HG03571 (cell line): Measurements from ENCODE around the gene ITGAX.
"Not testable (repeated sequence)": the region's sequence is repeated elsewhere in the genome, so short reads cannot be mapped to it uniquely, and the experiment has no call there.

Experiments used
- ATAC-seq: cut with Tn5 transposase; IDR thresholded peaks from one replicate; pipeline ENCODE4 v1.9.1; 2021; ENCODE audit not compliant: unreplicated experiment

ITGAX gene

DNA sequence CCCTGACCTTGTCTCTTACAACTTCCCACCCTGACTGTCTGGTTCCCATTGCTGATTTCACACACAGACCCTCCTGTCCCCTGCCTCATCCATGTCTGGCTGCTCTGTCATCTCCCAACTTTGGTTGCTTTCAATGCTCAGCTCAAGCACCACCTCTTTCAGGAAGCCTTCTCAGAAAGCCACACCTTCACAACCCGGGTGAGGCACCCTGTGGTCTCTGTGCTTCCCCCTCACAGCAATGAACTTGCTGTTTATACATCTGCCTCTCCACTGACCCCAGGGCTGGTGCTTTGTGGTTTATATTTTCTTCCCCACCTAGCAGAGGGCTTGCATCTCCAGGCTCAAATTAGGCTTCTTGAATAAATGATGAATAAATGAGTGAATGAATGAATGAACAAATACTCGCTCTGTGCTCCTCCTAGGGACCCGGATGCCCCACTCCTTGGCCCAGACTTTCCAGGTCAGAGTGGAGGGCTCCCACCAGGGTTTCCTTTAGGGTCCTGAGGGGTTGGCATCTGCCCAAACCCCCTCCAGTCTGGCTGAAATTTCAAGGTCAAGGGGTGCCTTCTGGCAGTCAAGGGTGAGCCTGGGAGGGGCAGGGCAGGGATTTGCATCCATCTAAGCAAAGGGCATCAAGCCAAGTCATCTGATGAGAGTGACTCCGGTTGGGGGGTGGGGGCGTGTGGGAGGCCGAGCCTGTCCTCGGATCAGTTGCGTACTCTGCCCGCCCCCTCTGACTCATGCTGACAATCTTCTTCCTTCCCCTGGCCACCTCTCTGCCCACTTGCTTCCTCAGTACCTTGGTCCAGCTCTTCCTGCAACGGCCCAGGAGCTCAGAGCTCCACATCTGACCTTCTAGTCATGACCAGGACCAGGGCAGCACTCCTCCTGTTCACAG is at the start of gene ITGAX:
Gene ITGAX (plus strand): TSS at position 783 of the 898 bp plus-strand sequence. CDS start 79 bp downstream, at position 862.
- peak; percentile 65 for ATAC-seq

DNA sequence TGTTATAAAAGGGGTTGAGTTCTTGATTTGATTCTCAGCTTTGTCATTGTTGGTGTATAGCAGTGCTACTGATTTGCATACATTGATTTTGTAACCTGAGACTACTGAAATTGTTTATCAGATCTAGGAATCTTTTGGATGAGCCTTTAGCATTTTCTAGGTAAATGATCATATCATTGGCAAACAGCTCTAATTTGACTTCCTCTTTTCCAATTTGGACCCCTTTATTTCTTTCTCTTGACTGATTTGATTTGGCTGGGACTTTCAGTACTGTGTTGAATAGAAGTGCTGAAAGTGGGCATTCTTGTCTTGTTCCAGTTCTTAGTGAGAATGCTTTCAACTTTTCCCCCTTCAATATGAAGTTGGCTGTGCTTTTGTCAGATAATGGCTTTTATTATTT is 49.8 kb upstream of the ITGAX start:
- no peak for ATAC-seq

DNA sequence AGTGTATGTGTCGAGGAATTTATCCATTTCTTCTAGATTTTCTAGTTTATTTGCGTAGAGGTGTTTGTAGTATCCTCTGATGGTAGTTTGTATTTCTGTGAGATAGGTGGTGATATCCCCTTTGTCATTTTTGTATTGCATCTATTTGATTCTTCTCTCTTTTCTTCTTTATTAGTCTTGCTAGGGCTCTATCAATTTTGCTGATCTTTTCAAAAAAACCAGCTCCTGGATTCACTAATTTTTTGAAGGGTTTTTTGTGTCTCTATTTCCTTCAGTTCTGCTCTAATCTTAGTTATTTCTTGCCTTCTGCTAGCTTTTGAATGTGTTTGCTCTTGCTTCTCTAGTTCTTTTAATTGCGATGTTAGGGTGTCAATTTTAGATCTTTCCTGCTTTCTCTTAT is 46.6 kb upstream of the ITGAX start:
- ATAC-seq = not testable (repeated sequence)

DNA sequence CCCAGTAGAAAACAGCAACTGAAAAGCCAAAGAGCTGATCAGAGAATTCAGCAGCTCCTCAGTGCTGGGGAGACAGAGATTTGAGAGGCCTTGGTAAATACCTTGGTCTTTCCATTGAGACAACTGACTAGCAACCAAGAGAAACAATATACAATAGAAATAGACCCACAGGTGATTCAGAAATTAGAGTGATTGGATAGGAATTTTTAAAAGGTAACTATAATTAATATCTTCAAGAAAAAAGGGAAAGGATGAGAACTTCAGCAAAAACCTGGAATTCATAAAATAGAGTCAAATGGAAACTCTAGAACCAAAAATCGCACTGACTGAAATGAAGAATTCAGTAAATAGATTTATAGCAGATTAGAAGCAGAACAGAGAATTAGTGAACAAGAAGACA is 32.5 kb upstream of the ITGAX start:
- ATAC-seq = no peak

DNA sequence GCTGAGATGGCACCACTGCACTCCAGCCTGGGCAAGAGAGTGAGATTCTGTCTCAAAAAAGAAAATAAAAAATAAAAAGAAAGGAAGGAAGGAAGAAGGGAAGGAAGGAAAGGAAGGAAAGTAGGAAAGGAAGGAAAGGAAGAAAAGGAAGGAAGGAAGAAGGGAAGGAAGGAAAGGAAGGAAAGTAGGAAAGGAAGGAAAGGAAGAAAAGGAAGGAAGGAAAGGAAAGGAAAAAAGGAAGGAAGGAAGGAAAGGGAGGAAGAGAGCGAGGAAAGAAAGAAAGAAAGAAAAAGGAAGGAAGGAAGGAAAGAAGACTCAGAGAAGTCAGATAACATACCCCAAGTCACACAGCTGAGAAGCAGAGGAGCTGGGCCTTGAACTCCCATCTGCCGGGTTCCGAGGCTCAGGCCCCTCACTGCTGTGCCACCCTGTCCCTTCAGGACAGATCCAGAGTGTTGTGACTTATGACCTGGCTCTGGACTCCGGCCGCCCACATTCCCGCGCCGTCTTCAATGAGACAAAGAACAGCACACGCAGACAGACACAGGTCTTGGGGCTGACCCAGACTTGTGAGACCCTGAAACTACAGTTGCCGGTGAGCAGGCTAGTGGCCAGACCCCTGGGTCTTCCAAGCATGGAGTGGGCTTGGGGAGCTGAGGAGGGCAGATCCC is 30.9 kb upstream of the ITGAX start:
- no peak for ATAC-seq

DNA sequence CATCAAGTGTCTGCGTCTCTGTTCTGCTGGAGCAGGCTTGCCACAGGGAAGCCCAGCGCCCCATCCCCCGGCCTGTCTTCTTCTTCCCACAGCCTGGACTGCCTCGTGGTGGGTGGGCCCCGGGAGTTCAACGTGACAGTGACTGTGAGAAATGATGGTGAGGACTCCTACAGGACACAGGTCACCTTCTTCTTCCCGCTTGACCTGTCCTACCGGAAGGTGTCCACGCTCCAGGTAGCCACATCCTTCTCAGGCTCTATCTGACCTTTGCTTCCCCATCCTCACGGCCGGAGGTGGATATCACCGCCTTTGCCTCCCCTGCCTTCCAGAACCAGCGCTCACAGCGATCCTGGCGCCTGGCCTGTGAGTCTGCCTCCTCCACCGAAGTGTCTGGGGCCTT is 29.8 kb upstream of the ITGAX start:
- ATAC-seq = no peak

DNA sequence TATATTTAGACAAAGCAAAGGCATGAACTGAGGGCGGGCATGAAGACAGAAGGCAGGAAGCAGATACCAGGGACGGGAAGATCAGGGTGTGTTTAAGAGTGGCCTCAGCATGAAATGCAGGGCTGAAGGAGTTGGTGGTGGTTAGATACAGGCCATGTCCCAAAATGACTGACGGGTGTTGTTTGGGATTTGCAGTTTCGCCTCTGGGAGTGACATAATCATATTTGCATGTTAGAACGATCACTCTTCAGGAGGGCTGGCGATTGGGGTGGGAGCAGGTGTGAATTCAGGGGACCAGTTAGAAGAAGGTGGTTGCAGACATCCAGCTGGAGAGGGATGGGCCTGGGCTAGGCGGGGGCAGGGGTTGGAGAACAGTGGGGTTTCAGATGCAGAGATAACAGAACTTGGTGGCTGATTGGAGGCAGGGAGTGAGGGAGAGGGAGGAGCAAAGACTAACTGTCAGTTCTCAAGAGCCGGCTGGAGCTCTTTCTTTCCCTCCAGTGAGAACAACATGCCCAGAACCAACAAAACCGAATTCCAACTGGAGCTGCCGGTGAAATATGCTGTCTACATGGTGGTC is 27.2 kb upstream of the ITGAX start:
- ATAC-seq = no peak

DNA sequence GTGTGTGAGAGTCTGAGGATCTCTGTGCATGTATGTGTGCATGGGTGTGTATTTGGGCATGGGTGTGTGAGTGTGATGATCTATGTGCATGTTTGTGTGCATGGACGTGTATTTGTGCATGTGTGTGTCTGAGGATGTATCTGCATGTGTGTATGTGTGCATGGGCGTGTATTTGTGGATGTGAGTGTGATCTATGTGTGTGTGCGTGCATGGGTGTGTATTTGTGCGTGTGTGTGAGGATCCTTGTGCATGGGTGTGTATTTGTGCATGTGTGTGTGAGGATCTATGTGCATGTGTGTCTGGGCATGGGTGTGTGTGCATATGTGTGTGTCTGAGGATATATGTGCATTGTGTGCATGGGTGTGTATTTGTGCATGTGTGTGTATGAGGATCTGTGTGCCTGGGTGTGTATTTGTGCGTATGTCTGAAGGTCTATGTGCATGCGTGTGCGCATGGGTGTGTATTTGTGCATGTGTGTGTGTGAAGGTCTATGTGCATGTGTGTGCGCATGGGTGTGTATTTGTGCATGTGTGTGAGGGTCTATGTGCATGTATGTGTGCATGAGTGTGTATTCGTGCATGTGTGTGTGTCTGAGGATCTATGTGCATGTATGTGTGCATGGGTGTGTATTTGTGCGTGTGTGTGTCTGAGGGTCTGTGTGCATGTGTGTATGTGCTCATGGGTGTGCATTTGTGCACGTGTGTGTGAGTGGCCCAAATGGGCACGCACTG is 26.5 kb upstream of the ITGAX start:
- no peak for ATAC-seq

DNA sequence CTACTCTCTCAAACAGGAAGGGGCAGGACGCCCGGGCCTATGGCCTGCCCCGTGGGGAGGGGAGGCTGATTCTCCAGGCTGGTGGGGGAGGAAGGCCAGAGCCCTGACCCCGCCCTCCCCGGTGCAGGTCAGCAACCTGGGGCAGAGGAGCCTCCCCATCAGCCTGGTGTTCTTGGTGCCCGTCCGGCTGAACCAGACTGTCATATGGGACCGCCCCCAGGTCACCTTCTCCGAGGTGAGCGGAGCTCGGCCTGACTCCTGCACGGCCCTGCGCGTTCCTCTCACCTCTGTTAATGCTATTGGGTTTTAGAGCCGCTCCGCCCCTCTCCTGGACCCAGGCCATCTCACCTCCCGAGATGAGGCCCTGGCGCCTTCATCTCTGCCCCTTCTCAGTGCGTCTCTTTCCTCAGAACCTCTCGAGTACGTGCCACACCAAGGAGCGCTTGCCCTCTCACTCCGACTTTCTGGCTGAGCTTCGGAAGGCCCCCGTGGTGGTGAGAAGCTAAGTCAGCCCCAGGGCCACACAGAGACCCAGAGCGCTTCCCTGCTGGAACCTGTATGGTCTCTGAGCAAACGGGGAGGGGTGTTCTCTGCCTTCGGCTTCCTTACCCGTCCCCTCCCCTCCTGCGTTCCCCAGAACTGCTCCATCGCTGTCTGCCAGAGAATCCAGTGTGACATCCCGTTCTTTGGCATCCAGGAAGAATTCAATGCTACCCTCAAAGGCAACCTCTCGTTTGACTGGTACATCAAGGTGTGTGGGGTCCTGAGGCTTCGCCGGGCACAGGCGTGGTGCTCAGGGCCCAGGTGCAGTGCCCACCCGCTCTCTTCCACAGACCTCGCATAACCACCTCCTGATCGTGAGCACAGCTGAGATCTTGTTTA is 25.1 kb upstream of the ITGAX start:
- no peak for ATAC-seq

DNA sequence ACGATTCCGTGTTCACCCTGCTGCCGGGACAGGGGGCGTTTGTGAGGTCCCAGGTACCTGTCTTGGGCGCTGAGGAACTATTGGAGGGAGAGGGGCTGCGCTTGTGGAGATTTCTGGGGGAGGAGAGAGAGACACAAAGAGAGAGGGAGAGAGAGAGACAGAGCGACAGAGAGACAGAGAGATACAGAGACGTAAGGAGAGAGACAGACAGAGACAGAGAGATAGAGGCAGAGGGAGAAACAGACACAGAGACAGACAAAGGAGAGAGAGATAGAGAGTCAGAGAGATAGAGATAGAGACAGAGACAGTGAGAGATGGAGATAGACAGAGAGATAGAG is 24.5 kb upstream of the ITGAX start:
- no peak for ATAC-seq

DNA sequence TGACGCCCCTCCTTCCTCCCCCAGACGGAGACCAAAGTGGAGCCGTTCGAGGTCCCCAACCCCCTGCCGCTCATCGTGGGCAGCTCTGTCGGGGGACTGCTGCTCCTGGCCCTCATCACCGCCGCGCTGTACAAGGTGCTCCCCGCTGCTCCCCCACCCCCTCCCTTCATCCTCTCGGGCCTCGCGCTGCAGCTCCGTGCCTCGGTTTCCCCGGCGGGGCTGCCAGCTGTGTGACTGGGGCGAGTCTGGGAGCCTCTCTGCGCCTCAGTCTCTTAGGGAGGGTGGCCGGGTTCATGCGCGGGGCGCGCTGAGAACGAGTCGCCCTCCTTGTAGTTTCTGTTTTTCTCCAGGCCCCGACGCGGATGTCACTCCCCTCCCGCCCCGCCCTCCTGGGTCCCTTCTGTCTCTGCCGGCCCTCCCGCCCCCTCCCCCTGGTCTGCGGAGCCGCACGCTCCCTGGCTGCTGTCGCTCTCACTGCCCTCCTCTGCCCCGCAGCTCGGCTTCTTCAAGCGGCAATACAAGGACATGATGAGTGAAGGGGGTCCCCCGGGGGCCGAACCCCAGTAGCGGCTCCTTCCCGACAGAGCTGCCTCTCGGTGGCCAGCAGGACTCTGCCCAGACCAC is 23.7 kb upstream of the ITGAX start:
- ATAC-seq = no peak

DNA sequence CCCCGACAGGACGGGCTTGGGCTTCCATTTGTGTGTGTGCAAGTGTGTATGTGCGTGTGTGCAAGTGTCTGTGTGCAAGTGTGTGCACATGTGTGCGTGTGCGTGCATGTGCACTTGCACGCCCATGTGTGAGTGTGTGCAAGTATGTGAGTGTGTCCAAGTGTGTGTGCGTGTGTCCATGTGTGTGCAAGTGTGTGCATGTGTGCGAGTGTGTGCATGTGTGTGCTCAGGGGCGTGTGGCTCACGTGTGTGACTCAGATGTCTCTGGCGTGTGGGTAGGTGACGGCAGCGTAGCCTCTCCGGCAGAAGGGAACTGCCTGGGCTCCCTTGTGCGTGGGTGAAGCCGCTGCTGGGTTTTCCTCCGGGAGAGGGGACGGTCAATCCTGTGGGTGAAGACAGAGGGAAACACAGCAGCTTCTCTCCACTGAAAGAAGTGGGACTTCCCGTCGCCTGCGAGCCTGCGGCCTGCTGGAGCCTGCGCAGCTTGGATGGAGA is 23.1 kb upstream of the ITGAX start:
- ATAC-seq = no peak

DNA sequence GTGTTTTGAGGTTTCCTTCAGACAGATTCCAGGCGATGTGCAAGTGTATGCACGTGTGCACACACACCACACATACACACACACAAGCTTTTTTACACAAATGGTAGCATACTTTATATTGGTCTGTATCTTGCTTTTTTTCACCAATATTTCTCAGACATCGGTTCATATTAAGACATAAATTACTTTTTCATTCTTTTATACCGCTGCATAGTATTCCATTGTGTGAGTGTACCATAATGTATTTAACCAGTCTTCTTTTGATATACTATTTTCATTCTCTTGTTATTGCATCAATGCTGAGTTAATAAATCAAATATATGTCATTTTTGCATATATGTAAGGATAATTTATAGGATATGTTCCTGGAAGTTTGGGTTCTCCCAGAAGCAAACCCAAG is 22.4 kb upstream of the ITGAX start:
- ATAC-seq = no peak

DNA sequence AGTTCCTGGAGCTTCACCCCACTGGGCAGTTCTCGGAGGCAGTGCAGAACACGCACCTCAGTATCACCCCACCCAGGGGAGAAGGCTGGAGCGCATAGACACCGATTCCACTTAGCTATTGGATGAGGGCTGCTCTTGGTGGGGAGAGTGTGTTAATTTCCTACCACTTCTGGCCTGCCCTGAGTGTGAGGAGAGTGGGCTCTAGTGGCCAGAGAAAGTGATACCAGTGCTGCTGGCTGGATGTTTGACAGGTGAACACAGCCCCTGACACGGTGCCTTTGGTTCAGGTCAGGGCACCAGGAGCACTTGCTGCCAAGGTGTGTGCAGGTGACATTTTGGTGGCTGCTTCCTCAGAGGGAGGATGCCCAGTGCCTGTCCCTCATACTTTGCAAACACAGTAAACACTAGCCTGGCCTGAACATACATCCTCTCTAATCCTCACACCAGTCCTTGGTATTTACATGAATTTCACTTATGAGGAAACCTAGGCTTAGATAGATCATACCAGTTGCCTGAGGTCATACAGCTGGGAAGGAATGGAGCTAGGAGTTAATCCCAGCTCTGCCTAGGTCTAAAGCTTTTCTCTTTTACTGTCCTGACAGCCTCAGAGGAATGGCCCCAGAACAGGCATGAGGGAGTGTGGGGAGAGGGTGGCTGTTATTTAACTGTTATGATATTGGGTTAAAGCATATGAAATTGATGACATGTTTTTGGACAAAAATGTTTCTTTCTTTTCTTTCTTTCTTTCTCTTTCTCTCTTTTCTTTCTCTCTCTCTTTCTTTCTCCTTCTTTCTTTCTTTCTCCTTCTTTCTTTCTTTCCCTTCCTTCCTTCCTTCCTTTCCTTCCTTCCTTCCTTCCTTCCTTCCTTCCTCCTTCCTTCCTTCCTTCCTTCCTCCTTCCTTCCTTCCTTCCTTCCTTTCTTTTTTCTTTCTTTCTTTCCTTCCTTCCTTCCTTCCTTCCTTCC is 21.0 kb upstream of the ITGAX start:
- ATAC-seq = peak; percentile 69

DNA sequence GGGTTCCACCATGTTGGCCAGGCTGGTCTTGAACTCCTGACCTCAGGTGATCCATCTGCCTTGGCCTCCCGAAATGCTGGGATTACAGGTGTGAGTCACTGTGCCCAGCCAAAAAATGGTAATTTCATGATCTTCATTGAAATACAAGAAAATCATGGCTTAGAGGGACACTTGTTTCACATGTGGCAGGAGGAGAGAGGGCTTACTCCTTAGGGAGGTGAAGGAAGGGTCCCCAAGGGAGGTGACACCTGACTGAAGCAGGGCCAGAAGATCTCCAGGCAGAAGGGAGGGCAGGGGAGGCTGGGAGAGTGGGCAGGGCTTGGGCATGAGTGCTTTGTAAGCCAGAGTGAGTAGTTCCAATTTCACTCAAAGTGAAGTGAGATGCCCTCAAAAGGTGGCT is 20.0 kb upstream of the ITGAX start:
- ATAC-seq = no peak

DNA sequence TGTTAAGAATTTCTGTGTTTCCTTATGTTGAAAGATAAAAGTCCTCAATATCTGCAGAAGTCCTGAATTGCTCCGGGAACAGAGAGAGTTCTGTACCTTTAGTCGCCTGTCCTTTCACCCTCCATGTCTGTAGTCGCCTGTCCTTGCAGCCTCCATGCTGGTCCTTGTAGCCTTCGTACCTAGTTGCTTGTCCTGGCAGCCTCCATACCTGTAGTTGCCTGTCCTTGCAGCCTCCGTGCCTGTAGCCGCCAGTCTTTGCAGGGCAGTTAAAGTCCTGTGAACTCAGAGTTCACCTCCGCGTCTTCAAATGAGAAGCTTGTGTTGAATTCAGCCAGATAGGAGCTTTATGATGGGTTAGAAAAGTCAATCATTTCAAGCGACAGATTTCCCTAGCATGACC is 19.5 kb upstream of the ITGAX start:
- no peak for ATAC-seq

DNA sequence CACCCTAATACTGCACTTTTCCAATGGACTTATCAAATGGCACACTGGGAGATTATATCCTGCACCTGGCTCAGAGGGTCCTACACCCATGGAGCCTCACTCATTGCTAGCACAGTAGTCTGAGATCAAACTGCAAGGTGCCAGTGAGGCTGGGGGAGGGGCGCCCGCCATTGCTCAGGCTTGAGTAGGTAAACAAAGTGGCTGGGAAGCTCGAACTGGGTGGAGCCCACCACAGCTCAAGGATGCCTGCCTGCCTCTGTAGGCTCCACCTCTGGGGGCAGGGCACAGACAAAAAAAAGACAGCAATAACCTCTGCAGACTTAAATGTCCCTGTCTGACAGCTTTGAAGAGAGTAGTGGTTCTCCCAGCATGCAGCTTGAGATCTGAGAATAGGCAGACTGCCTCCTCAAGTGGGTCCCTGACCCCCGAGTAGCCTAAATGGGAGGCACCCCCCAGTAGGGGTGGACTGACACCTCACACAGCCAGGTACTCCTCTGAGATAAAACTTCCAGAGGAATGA is 16.8 kb upstream of the ITGAX start:
- ATAC-seq = not testable (repeated sequence)

DNA sequence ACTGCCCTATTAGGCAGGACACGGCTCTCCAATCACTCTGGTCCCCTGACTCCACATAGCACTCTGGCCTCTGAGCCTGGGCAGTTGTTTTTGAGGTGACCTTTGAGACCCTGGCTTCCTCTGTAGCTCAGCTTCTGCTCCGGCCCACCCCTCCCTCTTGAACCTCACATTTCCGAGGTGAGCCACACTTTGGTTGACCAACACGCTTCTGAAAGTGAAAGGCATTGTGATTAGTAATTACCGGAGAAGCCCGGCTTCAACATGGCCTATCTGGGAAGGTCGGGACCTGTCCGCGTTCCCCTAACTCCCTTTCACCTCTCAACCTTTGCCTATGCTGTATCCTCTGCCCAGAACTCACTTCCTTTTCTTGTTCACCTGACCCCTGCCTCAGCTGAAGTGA is 10.3 kb upstream of the ITGAX start:
- ATAC-seq = peak; percentile 87

DNA sequence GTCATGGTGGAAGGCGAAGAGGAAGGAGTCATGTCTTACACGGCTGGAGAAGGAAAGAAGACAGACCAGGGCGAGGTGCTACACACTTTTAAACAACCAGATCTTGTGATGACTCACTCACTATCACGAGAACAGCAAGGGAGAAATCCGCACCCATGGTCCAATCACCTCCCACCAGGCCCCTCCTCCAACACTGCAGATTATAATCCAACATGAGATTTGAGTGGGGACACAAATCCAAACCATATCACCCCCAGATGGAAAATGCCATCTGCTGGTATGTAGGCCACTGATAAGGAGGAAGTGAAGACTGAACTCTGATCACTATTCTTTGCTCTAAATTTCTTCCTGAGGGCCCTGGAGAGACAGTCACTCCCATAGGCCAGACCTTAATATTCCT is 7.5 kb upstream of the ITGAX start:
- no peak for ATAC-seq
